GM12864 (cell line): Measurements from ENCODE around the gene TLR2.
"Not testable (repeated sequence)": the region's sequence is repeated elsewhere in the genome, so short reads cannot be mapped to it uniquely, and the experiment has no call there.

Experiments used
- DNase-seq: peaks from one replicate; pipeline ENCODE4 v3.0.0-alpha.2; 2011; ENCODE audit warnings: low read depth
- H3K4me3 ChIP-seq: 2 replicates; pipeline ENCODE4 v1.5.1; 2011; ENCODE audit warnings: mild to moderate bottlenecking, low read depth, low read length, control low read depth
- CTCF ChIP-seq: IDR thresholded peaks from 2 replicates; pipeline ENCODE4 v1.5.1; 2011; ENCODE audit warnings: low read depth, mild to moderate bottlenecking, moderate library complexity, low read length, control low read depth, inconsistent platforms; ENCODE audit errors: missing control alignments

The TLR2 gene

GRCh38 chr4:153661215-153661822 is 22.8 kb upstream of the TLR2 start:
- no peak for TF ChIP-seq CTCF
- DNase-seq, result no peak
- no peak overlapping the region for H3K4me3 ChIP-seq

GRCh38 chr4:153661908-153662307 is 22.2 kb upstream of the TLR2 start:
- H3K4me3 ChIP-seq, result no peak overlapping the region
- DNase-seq, result no peak
- no peak for TF ChIP-seq CTCF

GRCh38 chr4:153663667-153664066 is 20.4 kb upstream of the TLR2 start:
- DNase-seq, result no peak
- H3K4me3 ChIP-seq, result no peak overlapping the region
- no peak for TF ChIP-seq CTCF

- not testable (repeated sequence) for DNase-seq, H3K4me3 ChIP-seq
These were observed 17.6 kb upstream of the TLR2 start for GRCh38 chr4:153666505-153666904.

- no peak for TF ChIP-seq CTCF
- H3K4me3 ChIP-seq, result no peak overlapping the region
These were observed 15.4 kb upstream of the TLR2 start for GRCh38 chr4:153668647-153669046.

GRCh38 chr4:153669838-153670237 is 14.2 kb upstream of the TLR2 start:
- no peak overlapping the region for H3K4me3 ChIP-seq
- no peak for TF ChIP-seq CTCF
- DNase-seq, result no peak

More at GRCh38 chr4:153668647-153669046, 15.4 kb upstream of the TLR2 start:
- DNase-seq, result no peak

- no peak overlapping the region for H3K4me3 ChIP-seq
- TF ChIP-seq CTCF, result no peak
- DNase-seq, result no peak
These were observed 7.6 kb upstream of the TLR2 start for GRCh38 chr4:153676486-153676885.
